ENCODE data around the gene SPACA7.

GRCh38 chr13:112441779-112442310, 65.7 kb downstream of the SPACA7 start:
- TF ChIP-seq, protein P1, sequence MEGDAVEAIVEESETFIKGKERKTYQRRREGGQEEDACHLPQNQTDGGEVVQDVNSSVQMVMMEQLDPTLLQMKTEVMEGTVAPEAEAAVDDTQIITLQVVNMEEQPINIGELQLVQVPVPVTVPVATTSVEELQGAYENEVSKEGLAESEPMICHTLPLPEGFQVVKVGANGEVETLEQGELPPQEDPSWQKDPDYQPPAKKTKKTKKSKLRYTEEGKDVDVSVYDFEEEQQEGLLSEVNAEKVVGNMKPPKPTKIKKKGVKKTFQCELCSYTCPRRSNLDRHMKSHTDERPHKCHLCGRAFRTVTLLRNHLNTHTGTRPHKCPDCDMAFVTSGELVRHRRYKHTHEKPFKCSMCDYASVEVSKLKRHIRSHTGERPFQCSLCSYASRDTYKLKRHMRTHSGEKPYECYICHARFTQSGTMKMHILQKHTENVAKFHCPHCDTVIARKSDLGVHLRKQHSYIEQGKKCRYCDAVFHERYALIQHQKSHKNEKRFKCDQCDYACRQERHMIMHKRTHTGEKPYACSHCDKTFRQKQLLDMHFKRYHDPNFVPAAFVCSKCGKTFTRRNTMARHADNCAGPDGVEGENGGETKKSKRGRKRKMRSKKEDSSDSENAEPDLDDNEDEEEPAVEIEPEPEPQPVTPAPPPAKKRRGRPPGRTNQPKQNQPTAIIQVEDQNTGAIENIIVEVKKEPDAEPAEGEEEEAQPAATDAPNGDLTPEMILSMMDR (conservative IDR thresholded peaks at IDR 0.05; ENCODE audit: low read depth, low read length), result no peak
- TF ChIP-seq EZH2phosphoT487 (IDR thresholded peaks at IDR 0.05; ENCODE audit: borderline replicate concordance, low read length) (no peak), EZH2 (IDR thresholded peaks at IDR 0.05; ENCODE audit: low read length, unreplicated experiment) (no peak)
